K562 (cell line): ENCODE measurements around the gene ZNF33A. TPM values are rescaled to one million over a fixed set of nuclear protein-coding genes. Genes with fewer than 3 reads are reported as not detected.

Experiments used
- ATAC-seq: fragments of 200-7000 bp; cut with Tn5 transposase; 3 replicates; pipeline ENCODE4 v1.9.1; 2020; ENCODE audit warnings: moderate library complexity
- BruUV-seq: library from RNA; stranded (reverse); fragments of 400-500 nt; replicated peaks from 2 replicates; lab custom pipeline; 2021; lab: Mats Ljungman, UMichigan
- CTCF ChIA-PET: fragments of 300-600 bp; formaldehyde crosslinking; extraction: SDS; loops from one replicate; lab custom pipeline; 2021; ENCODE audit warnings: low intra/inter-chr PET ratio; lab: Yijun Ruan, JAX
- POLR2A ChIA-PET: fragments of 300-600, 350-650 bp; sonication (Branson Sonifier 250); formaldehyde crosslinking; extraction: SDS; loops from one replicate; lab custom pipeline; 2021; ENCODE audit warnings: antibody characterized with exemption, inconsistent platforms; lab: Yijun Ruan, JAX
- DNase-seq, 4 experiments: peaks; one replicate each; pipeline versions ENCODE4 v3.0.0 to v3.0.0-alpha.2; 2011 to 2018; ENCODE audit warnings: low spot score in 3 of 4, mixed read lengths in 3 of 4; ENCODE audit errors: extremely low read depth in 1 of 4
- FAIRE-seq: peaks from 2 replicates; lab custom pipeline; 2011; peaks lifted over from hg19 to GRCh38; lab: Jason Lieb, UNC
- H2AFZ ChIP-seq: 2 replicates; pipeline ENCODE4 v1.6.0; 2011; ENCODE audit warnings: low read depth, low read length, control low read depth, inconsistent platforms
- H3K27ac ChIP-seq: fragments of 200-600 bp; 3 replicates; pipeline ENCODE4 v1.8.0; 2011; ENCODE audit warnings: low read depth, mild to moderate bottlenecking, control low read depth, inconsistent platforms, low read length, moderate library complexity, mixed read lengths; ENCODE audit errors: extremely low read depth
- H3K27me3 ChIP-seq, 2 experiments: fragments of 300-600 bp in 1 of 2; 2 replicates in 1 of 2; 3 replicates in 1 of 2; pipeline versions ENCODE4 v1.6.0 to v1.8.0; 2011; ENCODE audit warnings: inconsistent platforms in 2 of 2, low read length in 2 of 2, mild to moderate bottlenecking in 1 of 2, mixed read lengths in 1 of 2, moderate library complexity in 1 of 2; ENCODE audit not compliant: control insufficient read depth in 2 of 2, insufficient read depth in 2 of 2
- H3K36me3 ChIP-seq: fragments of 300-600 bp; 3 replicates; pipeline ENCODE4 v1.8.0; 2011; ENCODE audit warnings: mild to moderate bottlenecking, low read length, inconsistent platforms; ENCODE audit not compliant: control insufficient read depth, insufficient read depth
- H3K4me1 ChIP-seq, 2 experiments: fragments of 200-600 bp in 1 of 2; replicated peaks in 1 of 2; 2 replicates in 1 of 2; 3 replicates in 1 of 2; pipeline versions ENCODE4 v1.5.1 to v1.8.0; 2011; ENCODE audit warnings: inconsistent platforms in 2 of 2, low read length in 2 of 2, mild to moderate bottlenecking in 1 of 2, mixed read lengths in 1 of 2, moderate library complexity in 1 of 2; ENCODE audit not compliant: control insufficient read depth in 2 of 2, insufficient read depth in 2 of 2
- H3K4me2 ChIP-seq: 2 replicates; pipeline ENCODE4 v1.6.1; 2011; ENCODE audit warnings: low read length, control low read depth, inconsistent platforms, mixed read lengths; ENCODE audit not compliant: insufficient read depth
- H3K4me3 ChIP-seq: fragments of 200-600 bp; sonication (generic), shearing (Covaris generic); 2 replicates; pipeline ENCODE4 v1.5.1; 2016; ENCODE audit warnings: control low read depth, inconsistent platforms
- H3K79me2 ChIP-seq: fragments of 200-600 bp; 3 replicates; pipeline ENCODE4 v1.8.0; 2011; ENCODE audit warnings: low read length, inconsistent platforms; ENCODE audit not compliant: control insufficient read depth, insufficient read depth
- H3K9ac ChIP-seq, 2 experiments: 2 replicates each; pipeline versions ENCODE4 v1.6.0 to v1.6.1; 2011; ENCODE audit warnings: low read depth in 2 of 2, low read length in 2 of 2, control low read depth in 1 of 2, inconsistent platforms in 1 of 2, mild to moderate bottlenecking in 1 of 2, mixed read lengths in 1 of 2; ENCODE audit not compliant: insufficient read depth in 1 of 2
- H3K9me1 ChIP-seq: one replicate; pipeline ENCODE4 v1.6.0; 2011; ENCODE audit warnings: inconsistent platforms, mild to moderate bottlenecking, low read length, moderate library complexity; ENCODE audit not compliant: control insufficient read depth, insufficient read depth
- H3K9me3 ChIP-seq: replicated peaks from 2 replicates; pipeline ENCODE4 v1.5.1; 2011; ENCODE audit warnings: low read depth, low read length, inconsistent platforms; ENCODE audit not compliant: control insufficient read depth, insufficient read depth
- H4K20me1 ChIP-seq: replicated peaks from 2 replicates; pipeline ENCODE4 v1.6.1; 2011; ENCODE audit warnings: low read length, inconsistent platforms, mixed read lengths; ENCODE audit not compliant: control insufficient read depth, insufficient read depth
- CEBPG ChIP-seq, 3 experiments: fragments of 200-800 bp in 1 of 3; sonication (Bioruptor generic) in 1 of 3; sonication (generic) in 1 of 3; formaldehyde crosslinking in 1 of 3; IDR thresholded peaks in 2 of 3; conservative IDR thresholded peaks in 1 of 3; 2 replicates each; pipeline versions ENCODE4 v1.6.1 to v1.8.0; 2016 to 2022; ENCODE audit warnings: missing compliant biosample characterization in 2 of 3, missing genetic modification characterization in 2 of 3, mild to moderate bottlenecking in 1 of 3, missing genetic modification reagents in 1 of 3
- DMBX1 ChIP-seq: fragments of 250-450 bp; sonication (Bioruptor Pico); IDR thresholded peaks from 2 replicates; pipeline ENCODE4 v1.8.0; 2022; ENCODE audit warnings: inconsistent platforms, mild to moderate bottlenecking, moderate library complexity, borderline replicate concordance
- ETV5 ChIP-seq: sonication (generic); formaldehyde crosslinking; IDR thresholded peaks from 2 replicates; pipeline ENCODE4 v1.4.0; 2020; ENCODE audit warnings: low read depth, mild to moderate bottlenecking, missing genetic modification reagents
- NCOR1 ChIP-seq: fragments of 450-650 bp; IDR thresholded peaks from 2 replicates; pipeline ENCODE4 v1.6.1; 2016; ENCODE audit warnings: mild to moderate bottlenecking, moderate library complexity
- TRIM24 ChIP-seq, 2 experiments: fragments of 450-650 bp; IDR thresholded peaks; 2 replicates each; pipeline ENCODE4 v1.6.1; 2016
- ZNF785 ChIP-seq: fragments of 250-450 bp; sonication (Bioruptor Pico); IDR thresholded peaks from 2 replicates; pipeline ENCODE4 v1.4.0; 2020; ENCODE audit warnings: mild to moderate bottlenecking
- in situ Hi-C: fragments of 300-500 bp; cut with MboI; formaldehyde crosslinking; loops from 4 replicates; pipeline ENCODE4 v1.15.0; 2018; ENCODE audit warnings: inconsistent platforms, mixed read lengths
- intact Hi-C: fragments of 100-400 bp; cut with micrococcal nuclease; formaldehyde crosslinking; loops from 2 replicates; pipeline ENCODE4 v1.14.2; 2022
- polyA plus RNA-seq, 8 experiments: library from polyadenylated mRNA; depleted of rRNA in 4 of 8; stranded (reverse) in 5 of 8; unstranded in 3 of 8; fragments of >200 nt; fragmentation: Nextera tagmentation in 2 of 8; fragmentation: Illumina TruSeq in 1 of 8; extraction: Ambion mirVana in 2 of 8; extraction: Trizol in 1 of 8; gene quantifications; 2 replicates each; pipeline versions ENCODE4 v1.2.1 to v1.2.3, GENCODE V29; 2011 to 2014; ENCODE audit warnings: inconsistent platforms in 1 of 8, missing spikeins in 1 of 8
- total RNA-seq, 7 experiments: library from RNA; depleted of rRNA in 6 of 7; stranded (reverse); fragments of >200 nt in 6 of 7; fragmentation: Illumina TruSeq in 2 of 7; extraction: Trizol in 2 of 7; gene quantifications; 2 replicates each; pipeline versions ENCODE4 v1.2.1 to v1.2.3, GENCODE V29; 2011 to 2021; ENCODE audit warnings: low replicate concordance in 1 of 7
- TF ChIP-seq, protein P1 (sequence below), 2 experiments: fragments of 450-650 bp; IDR thresholded peaks; 2 replicates each; pipeline ENCODE4 v1.6.1; 2016
- TF ChIP-seq, protein P2 (sequence below): fragments of 250-450 bp; sonication (Bioruptor Pico); IDR thresholded peaks from 2 replicates; pipeline ENCODE4 v1.5.0; 2020; ENCODE audit warnings: mild to moderate bottlenecking
- TF ChIP-seq, protein P3 (sequence below), 2 experiments: fragments of 250-450 bp in 1 of 2; fragments of 450-650 bp in 1 of 2; sonication (Bioruptor Pico) in 1 of 2; IDR thresholded peaks; 2 replicates each; pipeline versions ENCODE4 v1.6.1 to v1.8.0; 2016 to 2021; ENCODE audit warnings: mild to moderate bottlenecking in 2 of 2, moderate library complexity in 2 of 2, missing compliant biosample characterization in 1 of 2, missing genetic modification characterization in 1 of 2
- TF ChIP-seq, protein P4 (sequence below), 2 experiments: fragments of 450-650 bp in 1 of 2; sonication (generic) in 1 of 2; formaldehyde crosslinking in 1 of 2; IDR thresholded peaks in 1 of 2; conservative IDR thresholded peaks in 1 of 2; 2 replicates each; pipeline versions ENCODE4 v1.6.1 to v1.8.1; 2016 to 2023; ENCODE audit warnings: mild to moderate bottlenecking in 2 of 2, moderate library complexity in 2 of 2, inconsistent platforms in 1 of 2, missing genetic modification reagents in 1 of 2

ZNF33A gene
- total and polyA plus RNA-seq, 9 of the 15 experiments (the other 6 are each of a cell fraction or from before 2014, with no cell fraction given) = 8.1 to 27.5 (median 16.4) TPM

DNA sequence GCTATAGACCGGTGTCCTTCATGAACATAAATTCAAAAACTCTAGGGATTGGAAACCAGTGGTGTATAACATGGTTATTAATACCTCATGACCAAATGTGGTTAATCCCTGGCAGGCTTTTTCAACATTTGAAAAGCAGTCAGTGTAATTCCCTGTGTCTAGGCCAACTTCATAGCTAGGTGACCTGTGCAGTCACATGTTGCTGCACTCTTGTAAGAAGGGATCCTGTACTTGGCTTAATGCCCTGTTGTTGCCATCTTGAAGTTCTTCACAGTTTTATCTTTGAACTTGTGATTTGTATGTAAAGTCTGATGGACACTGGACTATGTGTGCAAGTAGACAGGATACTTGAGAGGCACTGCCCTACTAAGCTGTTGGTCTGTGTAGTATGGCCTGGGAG lies 39.7 kb downstream of the ZNF33A start (continued):
- TF ChIP-seq, protein P1, sequence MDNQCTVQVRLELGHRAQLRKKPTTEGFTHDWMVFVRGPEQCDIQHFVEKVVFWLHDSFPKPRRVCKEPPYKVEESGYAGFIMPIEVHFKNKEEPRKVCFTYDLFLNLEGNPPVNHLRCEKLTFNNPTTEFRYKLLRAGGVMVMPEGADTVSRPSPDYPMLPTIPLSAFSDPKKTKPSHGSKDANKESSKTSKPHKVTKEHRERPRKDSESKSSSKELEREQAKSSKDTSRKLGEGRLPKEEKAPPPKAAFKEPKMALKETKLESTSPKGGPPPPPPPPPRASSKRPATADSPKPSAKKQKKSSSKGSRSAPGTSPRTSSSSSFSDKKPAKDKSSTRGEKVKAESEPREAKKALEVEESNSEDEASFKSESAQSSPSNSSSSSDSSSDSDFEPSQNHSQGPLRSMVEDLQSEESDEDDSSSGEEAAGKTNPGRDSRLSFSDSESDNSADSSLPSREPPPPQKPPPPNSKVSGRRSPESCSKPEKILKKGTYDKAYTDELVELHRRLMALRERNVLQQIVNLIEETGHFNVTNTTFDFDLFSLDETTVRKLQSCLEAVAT (IDR thresholded peaks at IDR 0.05) = no peak
- TF ChIP-seq, protein P2, sequence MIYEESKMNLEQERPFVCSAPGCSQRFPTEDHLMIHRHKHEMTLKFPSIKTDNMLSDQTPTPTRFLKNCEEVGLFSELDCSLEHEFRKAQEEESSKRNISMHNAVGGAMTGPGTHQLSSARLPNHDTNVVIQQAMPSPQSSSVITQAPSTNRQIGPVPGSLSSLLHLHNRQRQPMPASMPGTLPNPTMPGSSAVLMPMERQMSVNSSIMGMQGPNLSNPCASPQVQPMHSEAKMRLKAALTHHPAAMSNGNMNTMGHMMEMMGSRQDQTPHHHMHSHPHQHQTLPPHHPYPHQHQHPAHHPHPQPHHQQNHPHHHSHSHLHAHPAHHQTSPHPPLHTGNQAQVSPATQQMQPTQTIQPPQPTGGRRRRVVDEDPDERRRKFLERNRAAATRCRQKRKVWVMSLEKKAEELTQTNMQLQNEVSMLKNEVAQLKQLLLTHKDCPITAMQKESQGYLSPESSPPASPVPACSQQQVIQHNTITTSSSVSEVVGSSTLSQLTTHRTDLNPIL = no peak
- no peak for TF ChIP-seq DMBX1 (CRISPR knock-in tag)

DNA sequence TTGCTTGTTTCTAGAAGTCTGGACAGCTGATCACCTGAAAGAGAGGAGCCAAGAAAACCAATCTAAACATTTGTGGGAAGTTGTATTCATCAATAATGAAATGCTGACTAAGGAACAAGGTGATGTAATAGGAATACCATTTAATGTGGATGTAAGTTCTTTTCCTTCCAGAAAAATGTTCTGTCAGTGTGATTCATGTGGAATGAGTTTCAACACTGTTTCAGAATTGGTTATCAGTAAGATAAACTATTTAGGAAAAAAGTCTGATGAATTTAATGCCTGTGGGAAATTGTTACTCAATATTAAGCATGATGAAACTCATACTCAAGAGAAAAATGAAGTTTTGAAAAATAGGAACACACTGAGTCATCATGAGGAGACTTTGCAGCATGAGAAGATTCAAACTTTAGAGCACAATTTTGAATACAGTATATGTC lies 43.9 kb downstream of the ZNF33A start:
- TF ChIP-seq, protein P3, sequence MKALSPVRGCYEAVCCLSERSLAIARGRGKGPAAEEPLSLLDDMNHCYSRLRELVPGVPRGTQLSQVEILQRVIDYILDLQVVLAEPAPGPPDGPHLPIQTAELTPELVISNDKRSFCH (CRISPR knock-in tag; IDR thresholded peaks at IDR 0.05) = no peak
- TF ChIP-seq, protein P3 (tag; IDR thresholded peaks at IDR 0.05) = no peak
- TF ChIP-seq ZNF785 (CRISPR knock-in tag) (no peak), TRIM24 (IDR thresholded peaks at IDR 0.05) (peak; percentile 29 to 54; a peak in 2 of 4 replicates), NCOR1 (no peak), CEBPG (CRISPR knock-in tag; IDR thresholded peaks at IDR 0.05) (no peak), CEBPG (tag; conservative IDR thresholded peaks at IDR 0.05 in 1 of 2, IDR thresholded peaks at IDR 0.05 in 1 of 2) (no peak), ETV5 (CRISPR knock-in tag) (no peak)
- TF ChIP-seq, protein P4, sequence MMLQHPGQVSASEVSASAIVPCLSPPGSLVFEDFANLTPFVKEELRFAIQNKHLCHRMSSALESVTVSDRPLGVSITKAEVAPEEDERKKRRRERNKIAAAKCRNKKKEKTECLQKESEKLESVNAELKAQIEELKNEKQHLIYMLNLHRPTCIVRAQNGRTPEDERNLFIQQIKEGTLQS (IDR thresholded peaks at IDR 0.05) = 0 out of 2 replicates have a peak, but pooled peaks have one; percentile 8
- TF ChIP-seq, protein P4 (CRISPR knock-in tag; conservative IDR thresholded peaks at IDR 0.05) = no peak
- Histone ChIP-seq H3K27ac (no peak overlapping the region), H2AFZ (no peak overlapping the region), H4K20me1 (no peaks in the 10 kb centered on the region), H3K36me3 (peaks cover 33% of the 10 kb centered on the region), H3K4me2 (no peak overlapping the region), H3K9me3 (peaks cover 15% of the 10 kb centered on the region), H3K9me1 (no peaks in the 10 kb centered on the region), H3K9ac (no peak overlapping the region), H3K4me3 (no peak overlapping the region), H3K27me3 (no peaks in the 10 kb centered on the region), H3K79me2 (no peaks in the 10 kb centered on the region), H3K4me1 (no peaks in the 10 kb centered on the region)
- BruUV-seq = no TSS peak
- DNase-seq (no peak), FAIRE-seq (peak; percentile 19), ATAC-seq (no peak)
- ChIA-PET CTCF (no interaction called here), POLR2A (no interaction called here)
- in situ Hi-C loops (no loop called here), intact Hi-C loops (no loop called here)
